HG03457 (cell line): ENCODE data around the gene SESTD1.
A peak's percentile ranks its signal among the peaks of the same experiment; 100 is the strongest.
"Not testable (repeated sequence)": the region's sequence is repeated elsewhere in the genome, so short reads cannot be mapped to it uniquely, and the experiment has no call there.

Source experiments
- ATAC-seq: cut with Tn5 transposase; IDR thresholded peaks from one replicate; pipeline ENCODE4 v1.9.1; 2021; ENCODE audit warnings: moderate number of reproducible peaks; ENCODE audit not compliant: unreplicated experiment

SESTD1 gene

DNA sequence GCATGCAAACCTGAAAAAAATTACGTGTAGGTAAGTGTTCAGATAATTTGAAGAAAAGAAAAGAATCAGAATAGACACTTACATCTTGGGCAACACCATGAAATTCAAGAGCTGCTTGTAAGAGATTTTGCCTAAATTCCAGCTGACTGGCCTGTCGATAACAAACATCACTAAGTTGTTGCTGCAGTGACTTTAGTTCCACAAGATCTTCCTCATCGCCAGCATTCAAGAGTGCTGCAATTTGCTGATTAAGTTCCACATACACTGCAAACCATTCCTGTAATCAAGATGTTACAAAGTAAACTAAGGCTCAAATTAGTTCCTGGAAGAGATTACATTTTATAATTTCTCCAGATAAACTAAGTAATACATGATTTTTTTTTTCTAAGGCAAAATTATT lies 140.3 kb downstream of the SESTD1 start:
- no peak for ATAC-seq

DNA sequence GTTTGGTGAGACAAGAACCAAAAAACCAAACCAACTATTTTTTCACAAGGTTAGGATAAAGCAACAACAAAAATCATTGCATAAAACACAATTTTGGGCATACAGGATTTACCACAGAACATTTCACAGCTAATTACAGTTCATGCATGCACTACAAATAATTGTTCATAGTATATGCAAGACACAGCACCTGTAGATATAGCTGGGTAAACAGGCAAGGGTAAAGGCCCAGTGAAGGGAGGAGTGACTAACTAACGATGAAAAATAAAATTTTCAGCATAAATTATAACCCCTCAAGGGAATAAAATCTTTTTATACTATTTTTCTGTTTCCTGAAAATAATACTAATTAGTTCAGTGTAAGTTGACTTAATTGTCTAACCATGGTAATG lies 141.4 kb downstream of the SESTD1 start:
- no peak for ATAC-seq

DNA sequence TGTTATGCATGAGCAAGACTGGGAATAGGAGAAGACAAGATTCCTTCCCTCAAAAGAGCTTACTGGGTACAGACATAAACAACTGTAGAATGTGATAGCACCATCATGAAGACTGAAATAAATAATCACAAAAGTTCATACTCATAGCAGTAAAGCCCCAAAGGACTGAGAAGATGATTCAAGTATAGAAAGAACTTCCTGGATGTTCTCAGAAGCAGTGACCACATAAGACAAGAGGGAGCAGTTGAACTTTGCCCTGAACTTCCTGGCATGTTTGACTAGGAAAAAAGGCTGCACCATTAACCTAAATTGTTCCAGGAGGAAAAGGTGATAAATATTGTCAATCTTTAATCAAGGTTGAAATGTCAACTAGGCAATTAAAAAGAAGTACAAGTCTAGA lies 156.9 kb downstream of the SESTD1 start:
- ATAC-seq: peak; percentile 45

DNA sequence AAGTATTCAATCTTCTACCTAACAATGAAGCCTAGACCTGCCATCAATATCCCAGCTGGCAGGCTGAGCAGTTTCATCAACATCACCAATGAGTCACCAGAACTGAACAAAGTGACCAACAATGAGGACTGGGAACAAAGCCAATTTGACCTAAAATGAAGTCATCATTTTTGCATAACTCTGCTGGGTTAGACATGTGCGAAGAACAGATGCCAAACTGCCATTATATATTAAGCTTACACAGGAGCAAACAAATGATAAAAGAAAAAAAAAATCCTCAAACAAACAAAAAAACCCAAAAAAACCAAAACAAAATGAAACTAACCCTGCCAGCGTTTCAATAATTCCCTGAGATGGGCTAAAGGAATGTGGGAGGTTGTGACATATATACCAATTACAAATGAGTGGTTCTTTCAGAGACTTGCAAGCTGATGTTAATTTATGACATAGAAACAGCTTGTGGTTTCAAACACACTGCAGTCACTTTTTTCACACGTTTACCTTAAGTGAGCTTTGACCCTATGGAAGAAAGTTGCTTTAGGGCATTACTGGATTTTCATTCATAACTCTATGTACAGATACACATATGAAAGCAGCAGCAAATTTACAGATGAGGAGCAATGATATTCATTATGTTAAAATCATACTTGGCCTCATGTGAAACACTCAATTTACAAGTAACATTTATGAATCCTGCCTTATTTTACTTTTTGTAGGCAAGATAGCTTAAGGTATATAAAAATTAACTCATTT lies 157.8 kb downstream of the SESTD1 start:
- ATAC-seq: peak; percentile 88

DNA sequence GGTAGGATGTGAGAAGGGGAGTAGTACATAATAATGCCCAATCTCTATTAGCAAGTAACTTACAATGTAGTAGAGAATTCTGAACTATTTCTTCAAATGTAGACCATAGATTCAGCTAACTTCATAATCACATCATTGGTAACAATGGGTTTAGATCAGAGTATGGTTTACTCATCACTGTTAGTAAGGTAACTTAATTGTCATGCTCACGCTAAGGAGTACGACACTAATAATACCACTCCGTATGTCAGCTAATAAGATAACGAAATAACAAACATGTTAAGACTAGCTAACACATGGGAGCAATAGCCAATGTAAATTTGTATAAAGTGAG lies 158.3 kb downstream of the SESTD1 start:
- no peak for ATAC-seq

DNA sequence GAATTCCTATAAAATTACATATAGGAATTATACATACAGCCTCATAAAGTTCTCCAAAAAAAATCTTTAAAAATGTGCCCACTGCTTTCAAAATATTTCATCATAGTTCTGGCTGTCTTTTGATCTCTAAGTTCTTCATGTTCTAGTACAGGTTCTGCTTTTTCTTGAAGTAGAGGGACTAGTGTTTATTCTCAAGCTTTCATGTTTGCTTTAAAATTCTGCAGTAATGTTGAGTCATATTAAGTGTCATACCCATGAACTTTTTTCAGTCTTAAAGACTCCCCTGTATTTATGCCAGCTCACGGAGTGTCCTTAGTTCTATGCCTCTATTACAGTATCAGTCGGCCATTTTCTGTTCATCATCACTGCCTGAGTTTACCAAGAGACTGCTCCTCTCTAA lies 159.9 kb downstream of the SESTD1 start:
- ATAC-seq: no peak

DNA sequence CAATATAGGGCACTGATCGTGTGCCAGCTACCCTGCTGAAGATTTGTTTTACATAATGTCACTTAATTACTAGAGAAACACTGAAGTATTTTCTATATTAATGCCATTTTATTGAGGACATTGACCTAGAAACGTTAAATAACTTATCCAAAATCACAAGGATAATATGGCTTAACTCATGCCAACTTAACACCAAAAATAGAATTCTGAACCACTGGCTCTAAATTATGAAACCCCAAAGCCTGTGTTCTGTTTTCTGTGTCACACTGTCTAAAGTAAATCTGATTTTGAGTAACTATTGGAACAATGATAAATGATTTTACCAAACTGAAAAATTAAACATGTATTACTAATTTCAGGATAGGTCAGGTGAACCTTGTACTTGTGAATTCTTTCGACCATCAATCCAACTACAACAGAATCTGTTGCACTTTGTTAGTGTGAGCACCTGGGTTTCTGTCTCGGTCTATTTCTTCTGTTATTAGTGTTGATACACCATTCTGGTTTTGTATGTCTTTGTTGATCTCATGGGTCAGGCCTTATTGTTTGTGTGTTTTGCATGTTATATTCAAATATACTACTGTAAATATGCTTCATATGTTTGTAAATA lies 166.4 kb downstream of the SESTD1 start:
- ATAC-seq: no peak

DNA sequence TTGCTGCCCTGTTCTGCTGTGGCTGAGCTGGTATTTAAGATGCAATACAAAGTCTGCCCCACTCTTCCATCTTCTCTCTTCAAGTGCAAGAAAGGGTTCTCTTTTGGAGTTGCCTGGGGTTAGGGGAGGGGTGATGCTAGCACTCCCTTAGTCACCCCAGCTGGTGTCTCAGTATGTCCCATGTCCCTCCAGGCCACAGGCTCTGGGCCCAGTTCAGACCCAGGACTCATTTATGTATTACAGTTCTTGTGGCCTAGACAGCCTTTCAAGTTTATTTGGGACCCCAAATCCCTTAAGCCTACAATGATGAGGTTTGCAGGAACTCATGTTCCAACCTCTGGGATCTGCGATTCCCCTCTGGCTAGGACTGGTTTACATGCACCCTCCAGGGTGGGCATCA lies 167.5 kb downstream of the SESTD1 start:
- ATAC-seq: no peak

DNA sequence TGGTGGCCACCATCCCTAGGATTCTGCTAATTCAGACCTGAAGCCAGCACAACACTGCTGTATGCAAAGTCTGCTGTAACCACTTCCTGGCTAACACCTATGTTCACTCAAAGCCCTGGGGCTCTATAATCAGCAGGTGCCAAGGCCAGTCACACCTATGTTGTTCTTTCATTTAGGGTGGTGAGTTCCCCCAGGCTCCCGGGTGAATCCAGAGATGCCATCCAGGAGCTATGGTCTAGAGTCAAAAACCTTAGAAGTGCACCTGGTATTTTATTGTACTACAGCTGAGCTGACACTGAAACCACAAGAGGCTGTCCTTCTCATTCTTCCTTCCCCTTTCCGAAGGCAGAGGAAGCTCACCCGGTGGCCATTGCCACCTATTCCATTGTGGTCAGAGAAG lies 168.5 kb downstream of the SESTD1 start:
- ATAC-seq: peak; percentile 99

DNA sequence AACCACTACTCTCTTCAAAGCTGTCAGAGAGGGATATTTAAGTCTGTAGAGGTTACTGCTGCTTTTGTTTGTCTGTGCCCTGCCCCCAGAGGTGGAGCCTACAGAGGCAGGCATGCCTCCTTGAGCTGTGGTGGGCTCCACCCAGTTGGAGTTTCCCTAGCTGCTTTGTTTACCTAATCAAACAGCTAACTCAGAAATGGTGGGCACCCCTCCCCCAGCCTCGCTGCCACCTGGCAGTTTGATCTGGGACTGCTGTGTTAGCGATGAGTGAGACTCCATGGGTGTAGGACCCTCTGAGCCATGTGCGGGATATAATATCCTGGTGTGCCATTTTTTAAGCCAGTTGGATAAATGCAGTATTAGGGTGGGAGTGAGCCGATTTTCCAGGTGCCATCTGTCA lies 171.7 kb downstream of the SESTD1 start:
- ATAC-seq: not testable (repeated sequence)

DNA sequence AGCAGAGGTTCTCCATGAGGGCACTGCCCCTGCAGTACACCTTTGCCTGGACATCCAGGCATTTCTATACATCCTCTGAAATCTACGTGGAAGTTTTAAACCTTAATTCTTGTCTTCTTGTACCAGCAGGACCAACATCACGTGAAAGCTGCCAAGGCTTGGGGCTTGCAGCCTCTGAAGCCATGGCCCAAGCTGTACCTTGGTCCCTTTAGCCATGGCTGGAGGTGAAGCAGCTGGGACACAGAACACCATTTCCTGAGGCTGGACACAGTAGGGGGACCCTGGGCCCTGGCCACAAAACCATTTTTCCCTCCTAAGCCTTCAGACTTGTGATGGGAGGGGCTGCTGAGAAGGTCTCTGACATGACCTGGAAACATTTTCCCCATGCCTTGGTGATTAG lies 181.9 kb downstream of the SESTD1 start:
- ATAC-seq: no peak

DNA sequence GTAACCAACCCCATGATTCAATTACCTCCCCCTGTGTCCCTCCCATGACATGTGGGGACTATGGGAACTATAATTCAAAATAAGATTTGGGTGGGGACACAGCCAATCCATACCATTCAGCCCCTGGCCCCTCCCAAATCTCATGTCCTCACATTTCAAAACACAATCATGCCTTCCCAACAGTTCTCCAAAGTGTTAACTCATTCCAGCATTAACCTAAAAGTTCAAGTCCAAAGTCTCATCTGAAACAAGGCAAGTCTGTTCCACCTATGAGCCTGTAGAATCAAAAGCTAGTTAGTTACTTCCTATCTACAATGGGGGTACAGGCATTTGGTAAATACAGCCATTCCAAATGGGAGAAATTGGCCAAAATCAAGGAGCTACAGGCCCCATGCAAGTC lies 182.7 kb downstream of the SESTD1 start:
- ATAC-seq: no peak

DNA sequence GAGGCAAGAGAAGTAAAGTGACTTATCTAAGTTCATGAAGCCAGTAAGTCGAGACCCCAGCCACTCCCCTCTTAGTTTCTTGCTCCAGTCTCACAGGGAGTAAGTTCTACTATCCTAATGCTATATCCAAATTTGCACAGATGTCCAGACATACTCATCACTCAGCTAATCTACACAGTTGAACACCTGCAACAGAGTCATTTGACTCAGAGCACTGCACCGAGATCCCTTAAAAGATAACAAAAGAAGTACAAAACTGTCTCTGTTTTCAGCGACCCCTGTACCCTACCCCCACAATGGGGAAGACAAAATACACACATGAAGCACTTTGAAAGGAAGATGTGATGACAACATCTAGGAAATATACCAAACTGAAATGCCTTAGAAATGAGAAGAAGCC lies 192.1 kb downstream of the SESTD1 start:
- no peak for ATAC-seq

DNA sequence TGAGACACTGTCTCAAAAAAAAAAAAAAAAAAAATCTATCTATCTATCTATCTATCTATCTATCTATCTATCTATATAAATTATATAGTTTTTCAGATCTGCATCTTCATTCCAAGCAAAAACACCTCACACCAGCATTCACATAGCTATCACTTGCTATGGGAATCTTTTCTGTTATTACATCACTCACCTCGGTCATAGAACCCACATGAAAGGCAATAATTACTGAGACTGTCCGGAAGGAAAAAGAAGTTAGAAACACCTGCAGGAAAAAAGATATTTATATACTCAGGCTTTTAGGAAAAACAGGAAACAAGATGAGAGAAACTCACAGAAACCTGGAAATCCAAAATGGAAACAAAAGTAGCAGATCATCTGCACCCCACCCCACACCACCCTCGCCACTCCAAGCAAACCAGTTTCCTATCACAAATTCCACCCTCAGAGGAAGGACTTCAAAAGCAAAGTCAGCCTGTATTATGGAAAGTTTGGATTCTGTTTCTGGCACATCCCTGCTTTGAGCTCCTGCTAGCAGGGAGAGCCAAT lies 192.7 kb downstream of the SESTD1 start:
- ATAC-seq: no peak

DNA sequence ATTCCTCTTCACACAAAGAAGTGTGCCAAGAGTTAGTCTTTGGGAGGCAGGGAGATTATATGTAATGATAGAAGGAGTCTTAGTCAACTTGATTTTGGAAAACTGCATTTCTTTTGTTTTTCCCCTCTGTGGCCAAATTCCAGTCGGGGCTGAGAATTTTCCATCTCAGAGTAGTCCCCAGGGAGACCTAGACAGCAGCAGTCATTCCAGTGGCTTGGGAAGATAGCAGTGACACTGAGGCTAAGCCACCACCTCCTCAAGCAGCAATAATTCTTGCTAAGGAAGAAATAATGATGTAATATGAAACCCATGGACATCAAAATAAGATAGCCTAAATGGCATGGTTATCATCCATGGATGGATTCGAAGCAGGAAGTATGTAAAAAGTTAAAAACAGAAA lies 193.7 kb downstream of the SESTD1 start:
- ATAC-seq: no peak

DNA sequence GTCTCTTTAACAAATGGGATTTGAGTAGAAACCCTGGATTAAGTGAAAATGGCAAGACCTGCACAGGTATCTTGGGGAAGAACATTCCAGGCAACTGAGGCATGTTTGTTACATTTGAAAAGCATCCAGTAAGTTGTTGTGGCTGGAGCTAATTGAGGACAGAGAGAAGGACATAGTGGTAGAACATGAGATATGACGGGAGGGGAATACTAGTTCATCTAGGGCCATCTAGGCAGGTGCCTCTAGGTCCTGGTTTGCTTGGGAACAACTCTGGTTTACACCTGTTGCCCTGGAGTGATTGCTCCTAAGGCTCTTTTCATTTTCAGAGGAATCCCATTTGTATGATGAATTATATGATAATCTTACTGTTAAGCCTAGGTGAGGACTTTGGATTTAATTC lies 194.9 kb downstream of the SESTD1 start:
- no peak for ATAC-seq

DNA sequence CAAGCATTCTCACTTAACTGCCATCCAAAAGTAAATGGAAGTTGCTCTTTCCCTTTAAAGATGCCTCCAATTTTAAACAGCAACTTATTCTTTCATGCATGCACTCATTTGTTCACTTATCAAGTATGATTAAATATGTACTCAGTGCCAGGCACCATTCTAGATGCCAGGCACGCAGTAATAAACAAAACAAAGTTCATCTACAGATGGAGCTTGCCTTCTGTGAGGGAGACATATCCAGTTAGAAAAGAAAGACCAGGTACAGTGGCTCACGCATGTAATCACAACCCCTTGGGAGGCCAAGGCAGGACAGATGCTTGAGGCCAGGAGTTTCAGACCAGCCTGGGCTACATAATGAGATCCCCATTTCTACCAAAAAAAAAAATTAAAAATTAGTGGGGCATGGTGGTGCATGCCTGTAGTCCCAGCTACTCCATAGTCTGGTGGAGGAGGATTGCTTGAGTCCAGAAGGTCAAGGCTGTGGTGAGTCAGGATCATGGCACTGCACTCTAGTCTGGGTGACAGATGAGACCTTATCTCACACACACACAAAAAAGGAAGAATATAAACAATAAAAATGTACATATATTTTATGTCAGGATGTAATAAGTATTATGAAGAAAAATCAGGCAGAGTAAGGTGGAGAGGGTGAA lies 195.5 kb downstream of the SESTD1 start:
- ATAC-seq: no peak

DNA sequence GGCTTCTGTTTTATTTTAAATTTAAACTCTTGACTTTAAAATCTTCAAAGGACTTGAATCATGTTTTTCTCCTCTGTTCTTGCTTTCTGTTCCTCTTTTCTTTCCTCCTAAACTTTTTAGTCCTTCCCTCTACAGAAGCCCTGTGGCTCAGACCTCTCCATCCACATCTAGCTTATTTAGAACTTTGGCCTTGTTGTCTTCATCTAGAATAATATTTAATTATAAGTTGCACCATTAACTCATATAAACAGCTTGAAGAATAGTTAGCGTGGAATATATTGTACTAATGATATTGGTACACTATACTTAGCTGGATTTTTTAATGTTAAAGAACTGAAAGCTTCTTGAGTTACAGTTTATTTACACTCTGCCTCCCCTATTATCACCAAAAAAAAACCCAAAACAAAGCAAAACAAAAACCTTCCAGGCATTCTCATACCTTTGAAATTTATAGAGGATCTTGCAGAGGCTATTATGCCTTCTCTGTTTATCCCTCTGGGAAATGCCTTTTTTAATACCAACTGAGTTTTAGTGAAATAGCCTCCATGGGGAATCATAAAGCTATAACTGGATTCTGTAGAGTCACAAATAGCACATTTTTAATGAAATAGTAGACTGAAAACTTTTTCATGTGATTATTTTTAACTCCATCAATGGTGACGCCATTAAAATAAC lies 205.5 kb downstream of the SESTD1 start:
- no peak for ATAC-seq

DNA sequence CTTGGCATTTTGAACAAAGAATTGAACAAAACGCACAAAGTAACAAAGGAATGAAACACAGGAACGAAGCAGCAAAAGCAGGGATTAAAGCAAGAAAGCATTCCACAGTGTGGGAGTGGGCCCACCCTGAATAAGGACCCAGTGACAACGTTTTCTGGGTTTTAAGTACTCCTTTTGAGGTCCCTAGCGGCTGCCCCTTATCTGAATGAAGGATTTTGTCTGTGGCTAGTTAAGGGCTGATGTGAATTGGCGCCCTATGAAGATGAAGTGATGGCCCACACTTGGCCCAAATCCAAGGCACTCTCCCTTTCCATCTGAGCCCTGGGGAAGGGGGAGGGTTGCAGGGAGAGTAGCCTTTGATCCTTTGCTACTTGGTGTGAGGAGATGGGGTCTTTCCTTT lies 206.9 kb downstream of the SESTD1 start:
- ATAC-seq: no peak

DNA sequence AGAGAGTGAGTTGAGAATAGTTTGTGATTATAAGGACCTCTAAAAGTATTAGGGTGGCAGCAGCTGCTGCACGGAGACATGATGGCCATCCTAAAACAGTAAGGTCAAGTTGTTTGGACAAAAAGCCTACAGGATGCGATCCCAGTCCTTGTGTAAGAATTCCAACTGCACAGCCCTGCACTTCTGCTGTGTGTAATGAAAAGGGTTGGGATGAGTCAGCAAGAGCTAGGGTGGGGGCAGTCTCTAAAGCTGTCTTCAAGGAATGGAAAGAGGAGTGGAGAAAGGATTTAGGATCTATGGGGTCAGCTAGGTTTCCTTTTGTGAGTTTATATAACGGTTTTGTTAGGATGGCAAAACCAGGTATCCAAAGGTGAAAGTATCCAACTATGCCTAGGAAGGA lies 211.1 kb downstream of the SESTD1 start:
- ATAC-seq: not testable (repeated sequence)
